ENCODE results near the gene ZNF536.

Gene ZNF536

DNA sequence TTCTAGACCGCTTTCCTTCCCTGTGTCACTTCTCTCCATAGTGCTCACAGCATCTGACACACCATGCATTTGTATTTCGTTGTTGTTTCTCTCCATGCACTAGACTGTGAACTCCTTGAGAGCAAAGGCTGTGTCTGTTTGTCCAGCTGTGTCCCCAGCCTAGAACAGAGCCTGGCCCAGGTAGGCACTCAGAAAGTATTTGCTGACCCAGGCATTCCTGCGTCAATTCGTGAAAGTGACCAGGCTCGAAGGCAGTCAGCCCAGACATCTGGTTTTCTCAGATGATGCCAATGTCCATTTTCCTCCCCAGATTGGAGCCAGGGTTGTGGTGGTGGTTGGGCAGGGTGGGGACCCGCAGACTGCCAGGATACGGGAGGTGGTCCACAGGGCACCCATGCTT lies 164.8 kb downstream of the ZNF536 start:
- TF ChIP-seq, protein P1, sequence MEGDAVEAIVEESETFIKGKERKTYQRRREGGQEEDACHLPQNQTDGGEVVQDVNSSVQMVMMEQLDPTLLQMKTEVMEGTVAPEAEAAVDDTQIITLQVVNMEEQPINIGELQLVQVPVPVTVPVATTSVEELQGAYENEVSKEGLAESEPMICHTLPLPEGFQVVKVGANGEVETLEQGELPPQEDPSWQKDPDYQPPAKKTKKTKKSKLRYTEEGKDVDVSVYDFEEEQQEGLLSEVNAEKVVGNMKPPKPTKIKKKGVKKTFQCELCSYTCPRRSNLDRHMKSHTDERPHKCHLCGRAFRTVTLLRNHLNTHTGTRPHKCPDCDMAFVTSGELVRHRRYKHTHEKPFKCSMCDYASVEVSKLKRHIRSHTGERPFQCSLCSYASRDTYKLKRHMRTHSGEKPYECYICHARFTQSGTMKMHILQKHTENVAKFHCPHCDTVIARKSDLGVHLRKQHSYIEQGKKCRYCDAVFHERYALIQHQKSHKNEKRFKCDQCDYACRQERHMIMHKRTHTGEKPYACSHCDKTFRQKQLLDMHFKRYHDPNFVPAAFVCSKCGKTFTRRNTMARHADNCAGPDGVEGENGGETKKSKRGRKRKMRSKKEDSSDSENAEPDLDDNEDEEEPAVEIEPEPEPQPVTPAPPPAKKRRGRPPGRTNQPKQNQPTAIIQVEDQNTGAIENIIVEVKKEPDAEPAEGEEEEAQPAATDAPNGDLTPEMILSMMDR (IDR thresholded peaks at IDR 0.05; ENCODE audit: borderline replicate concordance, control extremely low read depth, extremely low read depth, insufficient read depth, missing control alignments) = no peak
- no peak for DNase-seq (ENCODE audit: low spot score)
- in situ Hi-C loops (cut with MboI; ENCODE audit: low sequenced_read_pairs, unreplicated experiment) = no loop called here

DNA sequence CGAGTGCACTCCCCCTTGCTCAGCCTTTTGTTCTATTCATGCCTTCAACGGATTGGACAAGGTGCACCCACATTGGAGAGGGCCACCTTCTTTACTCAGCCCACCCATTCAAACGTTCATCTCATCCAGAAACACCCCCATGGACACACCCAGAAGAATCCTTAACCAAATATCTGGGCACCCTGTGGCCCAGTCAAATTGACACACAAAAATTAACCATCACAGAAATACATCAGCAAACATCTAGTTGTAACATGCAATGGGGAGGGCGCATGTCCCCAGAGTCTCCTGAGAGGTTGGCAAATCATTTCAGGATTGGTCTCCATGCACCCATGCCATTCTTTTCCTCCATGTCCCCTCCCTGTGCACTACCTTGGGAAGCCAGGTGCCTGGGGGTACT lies 167.1 kb downstream of the ZNF536 start:
- in situ Hi-C loops (cut with MboI; ENCODE audit: low sequenced_read_pairs, unreplicated experiment) = no loop called here
- TF ChIP-seq, protein P1 (IDR thresholded peaks at IDR 0.05; ENCODE audit: borderline replicate concordance, control extremely low read depth, extremely low read depth, insufficient read depth, missing control alignments) = no peak
- no peak for DNase-seq (ENCODE audit: low spot score)

DNA sequence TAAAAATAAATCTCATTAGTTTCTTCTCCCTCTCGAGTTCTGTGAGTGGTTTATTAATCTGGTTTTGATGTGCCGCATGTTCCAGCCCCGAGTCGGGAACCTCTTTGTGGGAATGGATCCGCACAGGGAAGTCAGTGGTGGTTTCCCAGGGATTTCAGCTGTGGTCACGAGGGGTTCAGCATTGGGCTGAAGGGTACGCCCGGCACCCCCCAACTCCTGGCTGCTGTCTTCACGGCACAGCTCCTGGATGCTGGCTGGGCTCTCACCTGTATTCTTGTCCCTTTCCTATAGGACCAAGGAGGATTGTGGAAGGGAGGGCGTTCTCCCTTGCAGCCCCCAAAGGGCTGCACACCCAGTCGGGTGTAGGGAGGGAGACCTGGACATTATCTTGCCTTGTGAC lies 167.8 kb downstream of the ZNF536 start:
- TF ChIP-seq, protein P1 (IDR thresholded peaks at IDR 0.05; ENCODE audit: borderline replicate concordance, control extremely low read depth, extremely low read depth, insufficient read depth, missing control alignments) = no peak
- in situ Hi-C loops (cut with MboI; ENCODE audit: low sequenced_read_pairs, unreplicated experiment) = no loop called here
- DNase-seq (ENCODE audit: low spot score) = no peak

DNA sequence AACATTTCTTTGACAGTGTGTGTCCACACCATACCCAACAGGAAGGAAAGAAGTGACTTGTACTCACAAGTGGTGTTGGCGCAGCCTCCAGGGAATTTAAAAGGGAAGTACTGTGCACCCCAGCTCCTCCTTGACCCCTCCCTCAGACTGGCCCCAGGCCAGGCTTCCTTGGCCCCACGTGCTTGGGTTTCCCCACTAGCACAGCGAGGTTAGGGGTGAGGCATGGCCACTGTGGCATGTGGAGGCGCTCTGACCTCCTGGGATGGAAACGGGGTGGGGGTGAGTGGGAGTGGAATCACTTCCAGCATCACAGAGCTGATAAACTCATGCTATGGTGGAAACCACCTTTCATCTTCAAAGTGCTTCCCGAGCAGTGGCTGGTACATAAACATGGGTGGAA lies 168.6 kb downstream of the ZNF536 start:
- TF ChIP-seq, protein P1 (IDR thresholded peaks at IDR 0.05; ENCODE audit: borderline replicate concordance, control extremely low read depth, extremely low read depth, insufficient read depth, missing control alignments) = no peak
- no peak for DNase-seq (ENCODE audit: low spot score)
- in situ Hi-C loops (cut with MboI; ENCODE audit: low sequenced_read_pairs, unreplicated experiment) = no loop called here

DNA sequence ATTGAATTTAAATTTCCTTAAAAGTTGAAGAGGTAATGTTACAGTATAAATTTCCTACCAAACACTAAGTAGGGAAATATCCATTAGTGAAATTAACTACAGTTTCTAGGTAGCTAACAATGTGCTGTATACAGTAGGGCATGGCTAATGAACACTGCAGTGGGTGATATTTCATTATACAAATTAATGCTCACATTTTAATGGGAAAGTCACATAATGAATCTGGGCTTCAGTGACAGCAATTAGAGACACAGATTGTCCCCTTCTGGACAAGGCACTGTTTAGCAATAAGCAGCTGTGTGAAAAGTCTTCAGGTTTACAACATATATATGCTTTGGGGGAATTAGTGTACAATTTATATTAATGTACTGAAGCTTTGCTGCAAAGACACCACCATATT lies 169.4 kb downstream of the ZNF536 start:
- no peak for DNase-seq (ENCODE audit: low spot score)
- TF ChIP-seq, protein P1 (IDR thresholded peaks at IDR 0.05; ENCODE audit: borderline replicate concordance, control extremely low read depth, extremely low read depth, insufficient read depth, missing control alignments) = no peak
- in situ Hi-C loops (cut with MboI; ENCODE audit: low sequenced_read_pairs, unreplicated experiment) = no loop called here

DNA sequence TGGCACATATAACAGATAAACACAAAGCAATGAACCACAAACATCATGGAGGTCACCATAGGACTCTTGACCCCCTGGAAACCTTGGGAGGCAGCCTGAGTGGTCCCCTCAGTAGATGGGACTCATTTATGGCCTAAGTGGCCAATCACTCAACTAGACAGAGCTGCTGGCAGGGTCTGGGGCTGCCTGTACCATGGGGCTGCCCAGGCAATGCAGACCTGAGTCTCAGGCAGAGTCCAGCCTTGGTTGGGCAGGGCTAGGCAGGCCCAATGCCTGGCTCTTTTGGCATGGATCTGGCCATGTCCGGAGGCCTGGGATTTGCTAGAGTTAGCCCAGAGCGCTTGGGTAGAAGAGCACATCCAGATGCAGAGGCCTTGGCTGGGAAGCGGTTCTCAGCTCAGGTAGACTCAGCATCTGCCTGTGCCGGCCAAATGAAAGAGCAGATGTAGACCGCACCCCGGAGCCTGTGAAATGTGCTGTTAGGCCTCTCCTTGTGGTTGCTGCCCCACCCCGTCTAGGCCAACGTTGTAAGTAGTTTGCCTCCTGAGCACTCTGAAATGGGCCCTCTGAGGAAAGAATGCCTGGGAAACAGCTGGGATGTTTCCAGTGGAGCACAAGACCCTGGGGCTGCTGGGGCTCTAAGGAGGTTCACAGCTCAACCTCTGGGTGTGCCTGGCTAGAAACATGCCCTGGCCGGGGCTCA lies 171.2 kb downstream of the ZNF536 start:
- in situ Hi-C loops (cut with MboI; ENCODE audit: low sequenced_read_pairs, unreplicated experiment) = no loop called here
- DNase-seq (ENCODE audit: low spot score) = no peak
- TF ChIP-seq, protein P1 (IDR thresholded peaks at IDR 0.05; ENCODE audit: borderline replicate concordance, control extremely low read depth, extremely low read depth, insufficient read depth, missing control alignments) = no peak
